Activated CD8-positive, alpha-beta memory T cell treated with anti-CD3 and anti-CD28 coated beads, Interleukin-2, amount 50 U/mL, for 4 hours (primary cell): Measurements from ENCODE around the gene PFKFB2.

ENCODE experiments used
- DNase-seq: peaks from one replicate; pipeline ENCODE4 v3.0.0-alpha.2; 2020

The PFKFB2 gene

GRCh38 chr1:207052911-207053769 is at the start of gene PFKFB2:
PFKFB2 (plus strand) TSS chr1:207053275; CDS start chr1:207054718, 1,443 bp downstream.
- peak; percentile 96 for DNase-seq

DNA sequence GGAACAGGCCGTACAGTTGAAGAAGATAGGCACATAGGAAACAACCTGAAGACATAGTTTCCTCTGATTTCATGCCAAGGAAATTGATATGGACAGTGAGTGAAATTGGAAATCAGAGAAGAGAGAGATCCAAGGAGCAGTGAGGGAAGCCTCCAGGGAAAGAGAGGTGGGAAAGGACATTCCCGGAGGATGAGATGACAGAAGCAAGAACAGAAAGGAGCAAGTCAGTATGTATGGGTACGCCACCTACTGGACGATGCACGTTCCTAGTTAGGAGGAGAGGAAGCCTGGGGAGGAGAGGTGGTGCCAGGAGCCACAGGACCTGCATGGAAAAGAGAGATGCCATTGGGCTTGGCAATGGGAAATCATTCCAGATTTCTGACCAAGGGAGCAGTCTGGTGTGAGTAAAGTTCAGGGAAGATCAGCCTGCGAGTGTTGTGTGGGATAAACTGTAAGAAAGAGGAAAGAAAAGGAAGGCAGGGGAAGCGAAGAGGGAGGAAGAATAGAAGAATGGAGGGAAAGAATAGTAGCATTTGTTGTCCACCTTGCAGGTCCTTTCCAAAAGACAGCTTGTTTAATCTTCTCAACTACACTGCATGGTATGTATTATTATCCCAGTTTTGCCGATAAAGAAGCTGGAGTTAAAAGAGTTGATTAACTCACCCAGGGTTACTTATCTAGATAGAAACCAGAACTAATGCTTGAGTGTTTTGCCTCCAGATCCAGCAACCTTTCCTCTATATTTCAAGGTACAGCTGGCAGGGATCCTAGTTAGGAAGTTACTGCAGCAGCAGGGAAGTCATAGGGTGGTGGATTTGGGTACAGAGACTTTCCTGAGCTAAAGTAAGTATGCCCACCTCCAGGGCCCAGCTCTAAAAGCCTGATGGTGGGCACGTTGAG is 47.9 kb upstream of the PFKFB2 start:
- DNase-seq = peak; percentile 40

DNA sequence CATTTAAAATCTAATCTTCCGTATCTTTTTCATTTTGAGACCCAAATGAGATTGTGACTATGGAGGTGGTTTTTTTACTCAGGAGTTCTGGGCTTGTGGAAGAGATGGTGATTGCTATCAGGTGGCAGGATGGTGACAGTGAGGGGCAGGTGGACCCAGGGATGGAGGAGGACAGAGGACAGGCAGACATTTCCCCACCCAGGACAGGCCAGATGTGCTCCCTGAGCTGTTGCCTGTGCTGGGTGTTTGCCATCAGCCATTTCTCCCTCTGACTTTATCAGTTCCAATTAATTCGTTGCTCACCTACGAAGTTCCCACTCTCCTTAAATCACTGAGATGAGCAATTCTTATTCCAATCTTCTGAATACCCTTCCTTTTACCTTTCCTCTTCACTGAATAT is 47.0 kb upstream of the PFKFB2 start:
- DNase-seq = no peak

DNA sequence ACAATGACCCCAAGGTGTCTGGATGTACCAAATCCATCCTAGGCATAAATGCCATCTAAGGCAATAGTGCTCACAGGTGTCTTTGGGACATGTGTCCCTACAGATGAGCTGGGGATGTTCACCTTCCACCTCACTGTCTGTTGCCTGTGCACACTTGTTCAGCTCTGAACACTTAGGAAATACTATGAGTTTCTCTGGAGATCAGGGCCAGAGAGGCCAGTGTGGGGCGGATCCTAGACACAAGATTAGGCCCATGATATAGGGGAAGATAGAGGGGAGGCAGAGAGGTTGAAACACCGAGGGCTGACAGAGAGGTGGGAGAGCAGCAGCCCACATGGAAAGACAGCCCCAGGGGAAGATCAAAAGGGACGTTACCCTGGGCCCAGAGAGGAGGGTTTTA is 46.2 kb upstream of the PFKFB2 start:
- DNase-seq = no peak

DNA sequence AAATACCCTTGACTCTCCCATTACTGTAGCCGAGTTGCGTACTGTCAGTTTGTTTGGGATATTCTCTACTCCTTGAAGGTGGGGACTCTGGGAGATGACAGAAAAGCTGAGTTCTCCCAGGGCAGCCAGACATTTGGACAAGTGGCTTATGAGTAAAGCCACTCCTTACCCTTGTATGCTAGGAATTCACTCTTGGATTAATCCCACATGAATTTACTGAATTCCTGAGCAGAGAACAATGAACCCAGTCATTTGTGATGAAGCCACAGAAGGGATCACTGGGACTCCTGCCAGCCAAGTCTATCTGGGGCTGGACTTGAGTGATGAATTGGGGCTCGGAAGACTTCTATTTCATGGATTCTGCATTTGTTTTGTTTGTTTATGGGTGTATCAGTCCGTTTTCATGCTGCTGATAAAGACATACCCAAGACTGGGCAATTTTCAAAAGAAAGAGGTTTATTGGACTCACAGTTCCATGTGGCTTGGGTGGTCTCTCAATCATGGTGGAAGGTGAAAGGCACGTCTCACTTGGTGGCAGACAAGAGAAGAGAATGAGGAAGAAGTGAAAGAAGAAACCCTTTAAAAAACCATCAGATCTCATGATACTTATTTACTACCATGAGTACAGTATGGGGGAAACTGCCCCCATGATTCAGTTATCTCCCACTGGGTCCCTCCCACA is 45.6 kb upstream of the PFKFB2 start:
- DNase-seq = no peak

GRCh38 chr1:207009182-207009850 is 43.8 kb upstream of the PFKFB2 start:
- no peak for DNase-seq

DNA sequence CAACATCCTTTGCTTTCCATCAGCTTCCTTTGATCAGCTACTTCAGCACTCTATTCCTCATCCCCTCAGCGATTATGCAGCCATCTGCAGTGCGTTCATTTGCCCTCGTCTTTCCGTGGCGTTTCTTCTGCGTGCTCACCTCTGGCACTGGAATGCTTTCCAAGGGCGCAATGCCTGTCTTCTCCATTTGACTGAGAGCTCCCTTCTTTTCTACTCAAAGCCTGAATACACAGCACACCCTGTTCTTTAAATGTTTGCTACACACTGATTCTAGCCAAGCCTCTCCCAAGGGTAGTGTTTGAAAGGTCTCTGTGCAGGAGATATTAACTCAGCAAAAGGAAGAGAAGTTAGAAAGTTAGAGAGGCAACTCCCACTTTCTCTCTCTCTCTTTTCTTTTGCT is 43.1 kb upstream of the PFKFB2 start:
- DNase-seq = no peak

DNA sequence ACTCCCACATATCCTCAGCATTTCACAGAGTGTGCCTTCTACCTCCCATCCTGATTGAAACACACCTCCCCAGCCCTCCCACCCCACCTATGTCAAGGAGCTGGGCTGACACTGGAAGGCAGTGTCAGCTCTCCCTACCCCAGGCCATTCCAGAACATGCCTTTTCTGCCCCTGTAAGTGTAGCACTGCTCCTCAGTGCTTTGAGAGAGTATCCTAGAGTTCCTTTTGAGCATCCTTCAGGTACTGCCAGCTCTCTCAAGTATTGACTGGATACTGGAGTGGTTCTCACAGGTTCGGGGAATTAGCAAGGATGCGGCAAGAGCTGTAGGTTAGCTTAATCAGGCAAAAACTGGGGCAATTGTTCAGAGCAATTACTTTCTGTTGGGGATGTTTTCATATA is 42.3 kb upstream of the PFKFB2 start:
- DNase-seq = no peak

DNA sequence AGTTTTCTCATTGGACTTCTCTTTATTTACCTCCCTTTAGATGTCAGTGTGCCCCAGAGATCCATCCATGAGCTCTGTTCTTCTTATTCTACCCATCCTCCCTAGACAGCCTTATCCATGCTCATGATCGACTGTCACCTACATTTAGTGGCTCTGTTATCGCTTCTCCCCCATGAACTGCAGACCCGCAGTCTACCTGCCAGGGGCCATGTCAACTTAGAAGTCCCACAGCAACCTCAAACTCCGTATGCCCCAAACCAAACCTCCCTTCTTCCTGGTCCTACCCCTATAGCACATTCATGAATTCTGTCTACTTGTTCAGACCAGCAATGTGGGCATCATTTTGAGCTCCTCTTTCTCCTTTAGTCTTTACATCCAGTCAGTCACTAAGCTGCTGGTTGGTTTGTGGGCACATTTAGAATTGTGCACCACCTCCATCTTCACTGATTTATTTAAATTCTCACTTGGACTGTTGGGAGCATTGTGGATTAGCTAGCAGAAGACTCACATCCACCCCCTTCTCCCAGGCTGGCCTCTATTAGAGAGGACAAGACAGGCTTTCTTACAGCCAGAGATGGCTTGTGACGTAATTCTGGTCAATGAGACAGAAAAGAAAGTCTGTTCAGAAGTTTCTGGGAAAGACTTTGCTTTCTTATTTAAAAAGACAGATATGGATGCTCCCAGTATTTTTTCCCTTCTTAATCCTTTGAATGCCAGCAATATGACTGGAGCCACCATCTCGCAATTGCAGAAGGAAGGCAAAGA is 39.6 kb upstream of the PFKFB2 start:
- DNase-seq = no peak

DNA sequence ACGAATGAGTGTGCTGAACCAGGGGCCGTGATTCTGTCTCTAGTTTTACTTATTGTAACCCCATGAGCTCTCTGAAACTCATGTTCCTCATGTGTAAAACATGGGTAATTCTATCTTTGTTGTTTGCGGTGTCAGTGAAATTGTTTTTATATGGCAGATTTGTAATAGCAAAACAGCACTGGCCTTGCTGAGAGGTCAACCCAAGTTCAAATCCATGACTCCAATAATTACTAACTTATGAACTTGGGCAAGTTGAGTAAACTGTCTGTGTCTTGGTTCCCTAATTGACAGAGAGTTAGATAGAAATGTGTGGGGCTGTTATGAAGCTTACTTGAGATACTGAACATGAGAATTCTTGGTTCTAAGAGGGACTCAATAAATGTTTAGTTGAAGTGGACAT is 38.3 kb upstream of the PFKFB2 start:
- DNase-seq = no peak

DNA sequence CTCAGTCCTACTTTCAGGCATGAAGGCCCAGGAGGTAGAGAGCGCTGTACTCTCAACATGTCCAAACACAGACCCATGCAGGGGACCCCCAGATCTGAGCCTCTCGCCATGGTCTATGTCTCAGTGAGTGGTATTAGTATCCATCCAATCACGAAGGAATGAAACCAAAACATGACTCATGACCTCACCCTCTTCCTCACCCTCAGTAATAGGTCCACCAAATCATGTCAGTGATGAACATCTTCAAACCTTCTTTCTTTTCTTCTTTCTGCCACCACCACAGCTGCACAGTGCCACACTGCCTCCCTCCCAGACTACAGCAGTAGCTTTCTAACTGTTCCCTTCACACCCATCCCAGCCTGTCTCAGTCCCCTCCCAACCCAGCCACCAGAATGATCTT is 37.3 kb upstream of the PFKFB2 start:
- no peak for DNase-seq

DNA sequence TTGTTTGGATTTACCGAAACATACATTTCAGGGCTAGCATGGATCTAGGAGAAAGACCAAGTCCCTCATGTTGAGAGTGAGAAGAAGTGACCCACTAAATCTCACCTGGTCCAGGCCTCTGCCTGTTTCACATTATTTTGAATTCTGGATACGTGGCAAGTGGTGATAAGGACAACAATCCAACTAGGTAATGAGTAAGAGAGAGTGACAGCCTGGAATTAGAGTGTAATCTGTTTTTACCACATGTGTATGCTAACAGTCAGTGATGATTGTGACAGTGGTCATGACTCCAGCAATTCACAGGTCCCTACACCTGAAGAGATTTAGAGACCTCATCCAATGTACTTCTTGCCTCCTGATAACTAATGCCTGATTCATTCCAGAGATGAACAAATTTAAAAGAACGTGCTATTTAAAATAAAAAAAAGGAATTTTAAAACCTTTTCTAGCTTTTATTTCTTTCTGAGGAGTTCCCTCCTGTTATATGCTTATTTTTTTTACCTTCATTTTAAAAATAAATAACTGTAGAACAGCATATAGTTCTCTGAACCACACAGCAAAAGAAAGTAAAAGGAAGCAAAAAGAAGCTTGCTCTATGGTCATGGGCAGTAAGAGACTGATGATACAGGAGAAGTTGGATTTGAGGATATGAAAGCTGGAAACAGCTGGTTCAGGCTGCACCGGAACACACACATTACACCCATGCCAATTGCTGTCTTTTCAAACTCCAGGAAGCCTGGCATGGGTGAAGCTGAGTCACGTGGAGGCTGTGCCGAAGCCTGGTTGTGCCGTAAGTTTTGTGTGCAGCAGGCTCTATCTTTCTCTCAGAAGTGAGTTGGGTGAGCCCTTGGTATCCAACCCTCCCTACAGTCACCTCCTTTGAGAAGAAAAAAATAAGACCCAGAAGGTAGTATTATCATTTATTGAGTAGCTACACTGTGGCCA is 35.2 kb upstream of the PFKFB2 start:
- no peak for DNase-seq

GRCh38 chr1:207018707-207019106 is 34.4 kb upstream of the PFKFB2 start:
- DNase-seq = no peak

DNA sequence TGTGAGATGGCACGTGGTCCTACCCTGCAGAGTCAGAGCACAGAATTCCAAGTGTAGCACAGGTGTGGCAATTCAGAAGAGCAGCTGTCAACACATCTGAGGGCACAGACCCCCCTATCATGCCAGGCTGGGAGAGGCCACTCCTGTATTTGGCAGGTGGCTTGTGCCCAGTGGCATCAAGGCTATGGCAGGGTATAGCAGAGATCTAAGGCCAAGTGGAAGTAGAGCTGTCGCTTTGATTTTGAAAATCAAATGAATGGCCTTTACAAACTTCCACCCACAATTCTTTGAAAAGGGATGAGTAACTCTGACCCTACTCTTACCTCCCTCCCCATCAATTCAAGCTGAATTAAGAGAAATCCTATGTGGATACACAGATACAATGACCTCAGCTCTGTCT is 33.9 kb upstream of the PFKFB2 start:
- no peak for DNase-seq

DNA sequence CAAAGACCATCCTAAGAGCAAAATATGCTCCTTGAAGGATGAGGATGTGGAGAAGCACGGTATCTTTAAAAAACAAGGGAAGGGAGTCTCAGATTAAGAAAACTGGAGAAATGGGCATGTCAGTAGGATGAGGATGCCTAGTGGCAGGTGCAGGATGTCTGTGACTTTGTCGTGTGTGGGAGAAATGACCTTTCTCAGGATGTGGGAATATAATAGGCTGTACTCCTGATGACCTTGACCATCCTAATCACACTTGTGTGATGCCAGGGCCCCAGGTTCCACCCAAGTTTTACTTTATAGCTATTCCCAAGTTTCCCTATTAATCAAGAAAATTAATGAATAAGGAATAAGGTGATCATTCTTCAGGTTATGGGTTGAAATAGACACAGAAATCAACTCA is 33.4 kb upstream of the PFKFB2 start:
- no peak for DNase-seq

- no peak for DNase-seq
Observed at GRCh38 chr1:207020065-207020708, 32.9 kb upstream of the PFKFB2 start.

DNA sequence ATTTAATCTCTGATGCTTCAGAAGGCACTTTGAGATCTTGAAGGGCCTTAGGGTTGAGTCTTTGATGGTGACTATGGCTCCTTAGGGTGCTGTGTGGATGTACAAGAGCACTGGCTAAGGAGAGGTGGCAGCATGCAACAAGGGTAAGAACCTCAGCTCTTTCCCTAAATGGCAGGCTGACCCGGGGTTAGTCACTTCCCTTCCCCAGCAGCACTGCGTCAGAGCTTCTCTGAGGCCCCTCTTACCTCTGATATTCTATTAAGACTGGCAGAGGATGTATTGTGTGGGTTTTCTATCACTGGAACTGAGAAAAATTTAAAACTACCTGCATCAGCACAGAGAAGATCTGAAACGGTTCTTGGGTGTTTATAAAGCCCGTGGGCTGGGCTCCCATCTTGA is 32.4 kb upstream of the PFKFB2 start:
- DNase-seq = no peak

DNA sequence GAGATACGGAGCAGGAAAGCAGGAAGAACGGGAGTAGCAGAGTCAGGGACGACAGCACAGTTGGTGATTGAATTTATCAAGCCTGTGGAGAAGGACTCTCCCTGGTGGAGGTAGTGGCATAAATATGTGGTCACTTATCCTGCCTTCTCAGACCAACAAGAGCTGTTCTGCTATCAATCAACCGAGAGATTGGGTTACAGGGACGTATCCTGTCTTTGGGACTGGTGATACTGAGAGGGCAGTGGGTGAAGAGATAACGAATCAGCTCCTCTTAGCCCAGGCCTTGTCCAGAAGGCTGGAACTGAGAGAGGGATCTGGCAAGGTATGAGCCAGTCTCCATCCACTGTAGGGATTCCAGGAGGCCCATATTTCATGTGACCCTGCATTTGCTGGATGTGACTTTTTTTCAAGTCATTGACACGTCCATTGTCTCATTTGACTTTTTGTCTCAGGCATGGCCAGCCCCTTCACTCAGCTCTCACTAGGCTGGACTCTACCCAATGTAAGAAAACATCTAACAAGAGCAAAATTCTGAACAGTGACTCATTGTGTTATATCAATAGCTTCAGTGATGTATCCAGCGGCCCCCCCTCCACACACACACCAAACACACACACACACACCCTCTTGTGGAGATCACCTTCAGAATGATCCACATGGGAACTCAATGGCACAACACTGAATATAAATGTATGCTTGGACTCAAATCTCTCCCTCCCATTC is 31.8 kb upstream of the PFKFB2 start:
- no peak for DNase-seq

GRCh38 chr1:207021876-207022596 is 31.0 kb upstream of the PFKFB2 start:
- no peak for DNase-seq
